DOHH2 (cell line): ENCODE data around the gene CNTNAP5.

Source experiments
- H3F3A ChIP-seq: fragments of 200-600 bp; sonication (generic), shearing (Covaris generic); 2 replicates; pipeline ENCODE4 v1.6.0; 2016; ENCODE audit warnings: antibody characterized with exemption, mild to moderate bottlenecking; ENCODE audit not compliant: control insufficient read depth, insufficient read depth
- H3K27ac ChIP-seq: fragments of 200-600 bp; sonication (generic); 2 replicates; pipeline ENCODE4 v1.5.1; 2014; ENCODE audit warnings: low read depth, mild to moderate bottlenecking, low read length, moderate library complexity
- H3K27me3 ChIP-seq: fragments of 200-600 bp; sonication (generic); 2 replicates; pipeline ENCODE4 v1.6.1; 2014; ENCODE audit warnings: mild to moderate bottlenecking, low read length, mixed read lengths; ENCODE audit not compliant: control insufficient read depth
- H3K36me3 ChIP-seq: fragments of 200-600 bp; sonication (generic); 2 replicates; pipeline ENCODE4 v1.6.1; 2014; ENCODE audit warnings: mild to moderate bottlenecking, low read length, moderate library complexity, mixed read lengths; ENCODE audit not compliant: control insufficient read depth
- H3K4me1 ChIP-seq: fragments of 200-600 bp; sonication (generic); 2 replicates; pipeline ENCODE4 v1.6.1; 2014; ENCODE audit warnings: mild to moderate bottlenecking, low read length, mixed read lengths; ENCODE audit not compliant: control insufficient read depth
- H3K4me2 ChIP-seq: fragments of 200-600 bp; sonication (generic); 2 replicates; pipeline ENCODE4 v1.6.0; 2014; ENCODE audit warnings: mild to moderate bottlenecking, low read length, moderate library complexity
- H3K4me3 ChIP-seq: fragments of 200-600 bp; sonication (generic); 2 replicates; pipeline ENCODE4 v1.5.1; 2014; ENCODE audit warnings: mild to moderate bottlenecking, low read length, mixed read lengths
- H3K79me2 ChIP-seq: fragments of 200-600 bp; sonication (generic); 2 replicates; pipeline ENCODE4 v1.6.1; 2014; ENCODE audit warnings: mild to moderate bottlenecking, low read length, mixed read lengths; ENCODE audit not compliant: control insufficient read depth
- H3K9me2 ChIP-seq: fragments of 200-600 bp; sonication (generic); replicated peaks from 2 replicates; pipeline ENCODE4 v1.6.1; 2014; ENCODE audit warnings: mild to moderate bottlenecking, low read length, mixed read lengths; ENCODE audit not compliant: control insufficient read depth
- H3K9me3 ChIP-seq: fragments of 200-600 bp; sonication (generic); 2 replicates; pipeline ENCODE4 v1.6.1; 2014; ENCODE audit warnings: antibody characterized with exemption, low read length, mixed read lengths; ENCODE audit not compliant: control insufficient read depth, insufficient read depth
- H4K20me1 ChIP-seq: fragments of 200-600 bp; sonication (generic); 2 replicates; pipeline ENCODE4 v1.6.0; 2014; ENCODE audit warnings: low read depth, mild to moderate bottlenecking, antibody characterized with exemption, low read length, moderate library complexity; ENCODE audit not compliant: control insufficient read depth, insufficient read depth
- CTCF ChIP-seq: fragments of 200-600 bp; sonication (generic); IDR thresholded peaks from one replicate; pipeline ENCODE4 v1.5.1; 2014; ENCODE audit warnings: antibody characterized with exemption, mild to moderate bottlenecking, low read depth, low read length; ENCODE audit not compliant: poor library complexity, severe bottlenecking
- EZH2phosphoT487 ChIP-seq: fragments of 200-600 bp; sonication (generic); IDR thresholded peaks from 2 replicates; pipeline ENCODE4 v1.6.1; 2017; ENCODE audit warnings: borderline replicate concordance, mild to moderate bottlenecking, antibody characterized with exemption, low read length, moderate library complexity, mixed read lengths

The CNTNAP5 gene

DNA sequence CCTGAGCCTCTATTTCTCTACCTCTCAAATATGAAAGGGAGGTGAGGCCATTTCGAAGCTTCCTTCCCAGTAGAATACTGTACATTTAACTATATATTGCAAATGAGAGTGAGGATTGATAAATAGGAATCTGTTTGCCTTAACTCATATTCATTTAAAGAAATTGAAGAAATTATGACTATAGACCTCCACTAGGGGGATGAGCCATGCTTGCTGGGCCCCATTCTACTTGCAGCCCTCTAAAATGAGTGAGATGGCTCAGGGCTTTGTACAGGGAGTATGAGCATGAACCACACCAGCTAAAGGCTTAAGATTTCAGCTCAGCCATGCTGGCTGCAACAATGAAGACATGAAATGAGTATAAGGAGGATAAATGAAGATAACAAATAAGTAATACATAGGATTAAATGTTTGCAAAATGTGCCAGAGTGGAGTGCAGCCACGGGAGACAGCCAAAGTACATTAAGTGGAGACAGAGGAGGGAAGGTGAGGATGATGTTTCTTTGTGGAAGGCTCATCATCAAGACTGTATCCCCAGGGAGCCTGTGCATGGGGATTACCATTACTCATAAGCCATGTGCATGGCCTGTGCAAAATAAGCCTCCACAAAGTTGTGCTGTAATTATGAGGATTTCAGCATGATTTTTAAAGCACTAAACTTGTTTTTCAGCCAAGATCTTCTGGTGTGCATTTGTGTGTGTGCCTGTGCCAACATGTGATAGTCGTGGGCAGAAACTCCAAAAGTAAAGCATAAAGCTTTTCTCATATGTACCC, 300.8 kb downstream of the CNTNAP5 start:
- no peaks in the 10 kb centered on the region for H3K27me3 ChIP-seq
- no peaks in the 10 kb centered on the region for H3K79me2 ChIP-seq
- H3K36me3 ChIP-seq: no peaks in the 10 kb centered on the region
- no peak overlapping the region for H3K4me3 ChIP-seq
- no peak overlapping the region for H3K27ac ChIP-seq
- no peaks in the 10 kb centered on the region for H3K9me2 ChIP-seq
- H3F3A ChIP-seq: no peaks in the 10 kb centered on the region
- H3K4me1 ChIP-seq: no peaks in the 10 kb centered on the region
- TF ChIP-seq CTCF: peak; percentile 31
- no peak for TF ChIP-seq EZH2phosphoT487
- no peak overlapping the region for H3K4me2 ChIP-seq
- H4K20me1 ChIP-seq: no peaks in the 10 kb centered on the region
- H3K9me3 ChIP-seq: no peaks in the 10 kb centered on the region

- no peaks in the 10 kb centered on the region for H3K4me1 ChIP-seq
- no peak overlapping the region for H3K4me3 ChIP-seq
- no peaks in the 10 kb centered on the region for H3K27me3 ChIP-seq
- no peak overlapping the region for H3K4me2 ChIP-seq
- H3K9me2 ChIP-seq: no peaks in the 10 kb centered on the region
- no peaks in the 10 kb centered on the region for H3K36me3 ChIP-seq
- H4K20me1 ChIP-seq: no peaks in the 10 kb centered on the region
- TF ChIP-seq EZH2phosphoT487: no peak
- no peak for TF ChIP-seq CTCF
- no peaks in the 10 kb centered on the region for H3K9me3 ChIP-seq
- H3K79me2 ChIP-seq: no peaks in the 10 kb centered on the region
- no peak overlapping the region for H3K27ac ChIP-seq
- no peaks in the 10 kb centered on the region for H3F3A ChIP-seq
Observed at GRCh38 chr2:124327303-124327702, 302.2 kb downstream of the CNTNAP5 start.

- Histone ChIP-seq H3K9me3 (no peaks in the 10 kb centered on the region), H3K36me3 (no peaks in the 10 kb centered on the region), H3K79me2 (no peaks in the 10 kb centered on the region), H3K27ac (no peak overlapping the region), H4K20me1 (no peaks in the 10 kb centered on the region), H3K27me3 (no peaks in the 10 kb centered on the region), H3K4me2 (no peak overlapping the region), H3K4me1 (no peaks in the 10 kb centered on the region), H3K4me3 (no peak overlapping the region), H3K9me2 (no peaks in the 10 kb centered on the region), H3F3A (no peaks in the 10 kb centered on the region)
- TF ChIP-seq EZH2phosphoT487 (no peak), CTCF (no peak)
Observed at GRCh38 chr2:124328397-124328796, 303.3 kb downstream of the CNTNAP5 start.
